GM12872 (cell line): Measurements from ENCODE around the gene ERC2.

ENCODE experiments used
- CTCF ChIP-seq: IDR thresholded peaks from 3 replicates; pipeline ENCODE4 v1.5.1; 2011; ENCODE audit warnings: low read depth, mild to moderate bottlenecking, low read length, moderate library complexity; ENCODE audit not compliant: insufficient read depth

The ERC2 gene

GRCh38 chr3:55480911-55481743 lies 987.1 kb downstream of the ERC2 start:
- no peak for TF ChIP-seq CTCF

- no peak for TF ChIP-seq CTCF
These were observed 990.7 kb downstream of the ERC2 start for GRCh38 chr3:55477306-55478303.

- TF ChIP-seq CTCF: no peak
These were observed 991.8 kb downstream of the ERC2 start for GRCh38 chr3:55476515-55476914.

- no peak for TF ChIP-seq CTCF
These were observed 994.0 kb downstream of the ERC2 start for GRCh38 chr3:55474213-55474632.

GRCh38 chr3:55473788-55474187 lies 994.5 kb downstream of the ERC2 start:
- no peak for TF ChIP-seq CTCF

- no peak for TF ChIP-seq CTCF
These were observed 996.6 kb downstream of the ERC2 start for GRCh38 chr3:55471522-55472280.
